Ramos (cell line): ENCODE data around the gene NPY1R.

Experiments used
- in situ Hi-C: fragments of 300-500 bp; cut with MboI; formaldehyde crosslinking; loops from one replicate; pipeline ENCODE4 v1.14.3; 2022; ENCODE audit warnings: low sequenced_read_pairs; ENCODE audit not compliant: unreplicated experiment

Gene NPY1R

GRCh38 chr4:163280703-163281519, 51.5 kb downstream of the NPY1R start:
- in situ Hi-C loops: no loop called here

- in situ Hi-C loops: no loop called here
Measured at GRCh38 chr4:163279713-163280112, 52.7 kb downstream of the NPY1R start.

- in situ Hi-C loops: no loop called here
Measured at GRCh38 chr4:163274861-163275260, 57.5 kb downstream of the NPY1R start.
